Suppressor macrophage (primary cell): Measurements from ENCODE around the gene CRYGN.

Source experiments
- DNase-seq, 4 experiments: peaks; one replicate each; pipeline ENCODE4 v3.0.0-alpha.2; 2020 to 2022

The CRYGN gene

GRCh38 chr7:151425670-151426440 lies 14.1 kb downstream of the CRYGN start:
- no peak for DNase-seq

DNA sequence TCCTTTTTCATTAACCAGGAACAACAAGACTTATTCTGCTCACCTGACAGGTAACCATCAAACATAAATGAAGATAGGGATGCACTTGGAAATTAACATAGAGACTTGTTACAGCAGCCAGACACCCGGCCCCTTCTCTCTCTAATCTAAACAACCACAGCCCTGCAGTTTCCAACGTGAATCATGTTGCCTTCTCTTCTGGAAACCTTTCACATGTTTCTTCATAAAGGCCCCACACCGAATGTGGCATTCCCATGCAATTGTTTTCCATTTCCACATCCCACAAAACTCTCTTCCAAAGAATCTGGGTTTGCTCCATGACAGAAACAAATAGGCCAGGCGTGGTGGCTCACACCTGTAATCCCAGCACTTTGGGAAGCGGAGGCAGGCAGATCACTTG lies 15.1 kb downstream of the CRYGN start:
- no peak for DNase-seq

GRCh38 chr7:151423936-151424335 lies 16.0 kb downstream of the CRYGN start:
- no peak for DNase-seq

GRCh38 chr7:151423226-151423625 lies 16.7 kb downstream of the CRYGN start:
- DNase-seq = no peak

DNA sequence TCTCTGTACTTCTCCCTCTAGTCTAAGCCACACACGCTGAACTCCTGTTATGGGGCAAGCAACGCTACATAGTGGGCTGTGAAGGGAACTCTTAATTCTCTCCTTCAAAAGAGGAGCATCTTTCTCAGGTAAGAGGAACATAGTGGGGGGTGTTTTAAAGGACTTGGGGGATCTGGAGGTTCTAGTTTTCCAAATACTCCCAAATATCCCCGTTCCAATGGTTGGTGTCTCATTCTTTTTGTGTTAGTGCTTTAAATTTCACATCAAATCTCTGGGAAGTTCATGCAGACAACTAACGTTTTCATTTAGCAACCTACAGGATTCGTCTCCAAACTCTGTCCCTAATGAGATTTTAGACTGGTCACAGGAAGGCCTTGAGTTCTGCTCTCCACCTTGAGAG lies 17.7 kb downstream of the CRYGN start:
- no peak for DNase-seq

DNA sequence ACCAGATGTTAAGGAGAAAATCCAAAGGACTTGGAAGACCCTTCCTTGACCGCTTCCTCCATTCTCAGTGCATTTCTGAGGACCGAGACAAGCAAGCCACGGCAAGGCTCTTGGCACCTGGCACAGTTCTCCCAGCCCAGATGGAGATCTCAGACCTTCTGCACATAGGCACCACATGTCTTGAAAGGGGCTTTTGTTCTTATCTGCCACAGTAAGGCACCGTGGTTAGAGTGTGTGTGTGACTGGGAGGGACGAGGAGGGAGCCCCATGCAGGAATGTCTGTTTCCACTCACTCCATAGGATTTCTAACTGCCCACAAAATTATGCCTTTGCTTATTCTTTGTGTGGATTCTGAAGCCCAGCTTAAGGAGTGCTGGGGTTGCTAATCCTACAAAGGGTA lies 19.8 kb downstream of the CRYGN start:
- no peak for DNase-seq

DNA sequence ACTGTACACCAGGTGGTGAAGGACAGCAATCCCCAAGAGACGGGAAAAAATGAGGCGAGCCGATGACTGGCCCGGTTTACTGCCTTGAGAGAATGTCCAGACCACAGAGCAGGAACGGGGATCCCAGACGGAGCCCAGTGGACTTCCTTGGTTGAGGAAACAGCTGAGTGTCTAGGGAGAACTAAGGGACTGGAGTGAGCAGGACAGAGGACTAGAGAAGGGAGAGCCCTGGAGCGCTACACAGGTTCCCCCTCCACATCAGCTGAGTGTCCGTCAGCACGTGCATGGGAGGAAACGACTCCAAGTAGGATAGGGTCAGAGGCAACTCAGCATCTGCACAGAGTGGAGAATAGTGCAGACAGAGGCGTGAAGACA lies 23.0 kb downstream of the CRYGN start:
- DNase-seq = peak in 3 of 4 experiments; percentile 32 to 47 (median 38)

DNA sequence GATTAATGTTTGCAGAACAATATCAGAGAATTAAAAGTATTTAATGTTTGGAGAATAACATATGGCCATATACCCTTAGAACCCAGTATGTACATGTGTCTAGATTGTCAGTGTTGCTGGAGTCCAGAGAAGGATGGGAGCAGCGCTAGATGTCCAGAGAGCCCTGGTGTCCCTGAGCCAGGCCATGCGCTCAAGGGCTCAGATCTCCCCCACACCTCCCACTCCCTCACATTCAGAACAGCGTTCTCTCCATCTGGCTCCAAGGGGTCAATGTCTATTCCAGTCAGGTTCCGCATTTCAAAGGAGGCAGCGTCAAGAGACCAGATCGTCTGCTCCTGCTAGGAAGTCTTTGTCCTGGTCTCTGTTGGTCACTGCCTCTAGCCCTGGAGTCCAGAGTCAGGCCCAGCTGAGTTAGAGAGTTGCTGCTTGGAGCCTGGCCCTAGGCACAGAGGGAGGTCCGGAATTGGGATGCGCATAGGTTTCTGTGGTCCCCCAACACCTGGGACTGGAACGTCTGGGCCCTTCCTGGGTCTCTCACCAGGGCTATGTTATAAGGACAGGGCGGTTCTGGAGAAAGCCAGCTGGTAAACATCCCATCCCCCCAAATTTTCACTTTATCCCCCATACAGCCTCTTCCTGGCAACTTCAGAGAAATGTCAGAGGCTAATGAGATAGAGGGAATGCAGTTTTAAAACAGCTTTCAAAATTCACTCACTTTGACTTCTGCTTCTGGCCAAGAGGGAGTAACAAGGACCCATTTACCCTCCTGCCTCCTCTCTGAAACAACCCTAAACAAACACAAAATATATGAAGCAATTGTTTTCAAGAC lies 23.6 kb downstream of the CRYGN start:
- DNase-seq = peak in 1 of 4 experiments; percentile 17

DNA sequence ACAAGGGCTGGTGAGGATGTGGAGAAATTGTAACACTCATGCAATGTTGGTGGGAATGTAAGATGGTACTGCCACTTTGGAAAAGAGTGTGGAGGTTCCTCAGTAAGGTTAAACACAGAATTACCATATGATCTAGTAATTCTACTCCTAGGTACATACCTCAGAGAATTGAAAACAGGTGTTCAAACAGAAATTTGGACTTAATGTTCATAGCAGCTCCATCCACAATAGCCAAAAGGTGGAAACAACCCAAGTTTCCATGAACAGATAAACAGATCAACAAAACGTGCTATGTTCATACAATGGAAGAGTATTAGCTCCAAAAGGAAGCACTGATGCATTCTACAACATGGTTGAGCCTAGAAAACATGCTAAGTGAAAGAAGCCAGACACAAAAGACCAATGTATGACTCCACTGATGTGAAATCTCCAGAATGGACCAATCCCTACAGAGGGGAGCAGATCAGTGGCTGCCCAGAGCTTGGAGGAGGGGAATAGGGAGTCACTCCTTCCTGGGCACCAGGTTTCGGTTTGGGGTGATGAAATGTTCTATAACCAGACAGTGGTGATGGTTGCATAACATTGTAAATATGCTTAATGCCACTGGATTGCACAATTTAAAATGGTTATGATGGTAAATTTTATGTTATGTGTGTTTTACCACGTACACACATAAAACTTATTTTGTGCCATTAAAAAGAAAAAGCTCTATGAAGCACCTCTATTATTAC lies 24.4 kb downstream of the CRYGN start:
- DNase-seq = peak; percentile 69 to 91 (median 78)

- DNase-seq = no peak
Measured at GRCh38 chr7:151413241-151413640, 26.7 kb downstream of the CRYGN start.

DNA sequence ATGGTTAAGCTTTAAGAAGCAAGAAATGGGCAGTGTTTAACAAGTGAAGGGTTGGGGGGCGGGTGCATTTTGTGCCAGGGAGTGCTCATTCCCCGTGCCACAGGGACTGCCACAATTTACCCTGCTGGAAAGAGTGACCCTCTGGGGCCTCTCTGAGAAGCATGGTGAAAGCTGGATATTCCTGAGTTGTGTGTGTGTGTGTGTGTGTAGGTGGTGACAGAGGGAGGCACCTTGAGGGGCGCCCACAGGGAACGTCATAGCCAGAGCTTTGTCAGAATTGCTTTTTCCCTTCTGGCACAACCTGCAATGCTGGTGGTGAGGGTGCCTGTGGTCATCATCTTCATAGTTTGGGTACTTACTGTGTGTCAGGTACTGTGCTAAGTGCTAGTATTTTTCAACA lies 27.6 kb downstream of the CRYGN start:
- no peak for DNase-seq

- peak in 2 of 4 experiments; percentile 24 to 28 for DNase-seq
Measured at GRCh38 chr7:151411551-151411950, 28.4 kb downstream of the CRYGN start.

GRCh38 chr7:151410405-151411390 lies 29.2 kb downstream of the CRYGN start:
- no peak for DNase-seq

DNA sequence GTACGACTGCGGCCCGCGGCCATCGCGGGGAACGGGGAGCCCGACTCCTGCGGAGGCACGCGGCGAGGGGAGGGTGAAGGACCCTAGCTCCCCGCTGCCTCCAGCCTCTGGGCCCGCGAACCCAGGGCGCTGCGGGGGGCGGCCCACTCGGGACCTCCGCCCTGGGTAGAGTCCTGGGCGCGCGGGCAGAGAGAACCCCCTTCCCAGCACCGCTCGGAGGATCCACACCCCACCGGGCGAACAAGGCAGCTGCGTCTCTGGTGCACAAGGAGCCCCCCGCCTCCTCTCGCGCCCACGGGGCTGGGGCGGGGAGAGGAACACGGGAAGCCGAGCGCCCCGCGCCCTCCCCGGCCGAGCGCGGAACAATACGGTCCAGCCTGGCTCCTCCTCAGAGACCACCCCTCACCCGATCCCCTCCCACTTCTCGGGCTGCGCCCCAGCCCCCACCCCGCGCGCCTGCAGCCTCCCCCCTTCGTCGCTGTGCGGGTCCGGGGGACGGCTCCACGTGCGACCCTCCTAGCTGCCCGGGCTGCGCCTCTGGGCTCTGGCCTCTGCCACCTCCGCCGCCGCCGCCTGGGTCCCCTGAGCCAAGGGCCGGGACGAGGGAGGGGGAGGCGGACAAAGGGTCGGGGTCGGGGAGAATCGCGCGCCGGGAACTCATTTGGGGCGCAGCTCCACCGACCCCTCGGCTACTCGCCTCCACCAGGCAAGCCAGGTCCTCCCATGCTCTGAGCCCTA lies 30.1 kb downstream of the CRYGN start, which contains the start of gene WDR86:
WDR86 (minus strand) TSS at position 372 of the 738 bp plus-strand sequence. CDS start 449 bp downstream, outside the sequence.
- DNase-seq = peak in 1 of 4 experiments; percentile 23

DNA sequence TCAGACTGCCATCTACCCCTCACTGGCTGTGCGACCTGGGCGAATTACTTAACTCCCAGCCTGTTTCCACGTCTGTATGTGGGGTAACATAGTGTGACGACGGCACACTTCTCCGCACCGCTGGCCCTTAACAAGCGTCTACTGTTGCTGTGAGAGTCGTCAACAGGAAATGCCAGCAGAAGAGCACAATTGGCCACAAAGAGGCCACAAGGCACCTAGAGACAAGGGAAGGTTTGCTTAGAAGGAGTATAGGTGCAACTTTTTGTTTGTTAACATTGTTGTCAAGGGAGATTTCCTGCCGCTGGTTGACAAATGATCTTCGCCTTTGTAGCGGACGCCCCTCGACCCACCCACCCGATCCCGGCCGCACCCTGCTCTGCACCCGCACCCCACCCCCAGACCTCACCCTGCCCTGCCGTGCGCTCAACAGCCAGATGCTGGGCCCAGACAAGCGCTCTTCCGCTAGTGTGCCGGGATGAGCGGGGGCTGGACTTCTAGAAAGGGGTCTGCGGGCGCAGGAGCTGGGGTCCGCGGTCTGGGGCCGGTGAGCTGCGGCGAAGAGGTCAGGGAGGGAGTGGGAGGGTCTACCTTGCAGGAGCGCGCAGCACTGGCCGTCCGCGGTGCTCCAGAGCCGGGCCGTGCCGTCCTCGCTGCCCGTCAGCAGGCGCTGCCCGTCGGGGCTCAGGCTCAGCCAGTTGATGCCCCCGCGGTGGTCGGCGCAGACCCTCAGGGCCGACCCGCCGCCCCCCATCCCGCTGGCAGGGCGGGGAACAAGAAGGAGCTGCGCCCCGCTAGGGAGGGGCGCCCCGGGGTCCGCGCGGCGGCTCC lies 30.9 kb downstream of the CRYGN start:
- peak in 3 of 4 experiments; percentile 14 to 29 (median 21) for DNase-seq

DNA sequence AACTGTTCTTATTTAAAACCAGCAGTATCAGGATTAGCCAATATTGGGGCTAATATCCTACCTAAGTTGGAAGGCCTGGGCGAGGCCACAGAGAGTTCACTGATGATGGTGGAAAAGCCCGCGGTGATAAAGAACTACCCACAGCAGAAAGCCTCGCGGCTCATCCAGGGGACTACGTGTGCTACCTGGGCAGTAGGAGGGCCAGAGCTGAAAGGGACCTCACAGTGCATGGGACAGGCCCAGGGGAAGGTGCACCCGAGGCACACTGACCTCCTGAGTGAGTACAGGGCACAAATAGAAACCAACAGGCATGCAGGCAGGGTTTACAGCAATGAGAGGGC lies 31.5 kb downstream of the CRYGN start:
- no peak for DNase-seq

GRCh38 chr7:151406886-151407583 lies 32.9 kb downstream of the CRYGN start:
- DNase-seq = no peak

- DNase-seq = no peak
Measured at GRCh38 chr7:151406051-151406875, 33.7 kb downstream of the CRYGN start.

- DNase-seq = no peak
Measured at GRCh38 chr7:151405588-151405987, 34.4 kb downstream of the CRYGN start.
